Upper lobe of right lung (tissue), 1 donor: ENCODE results near the gene HLX. TPM values are rescaled to one million over a fixed set of nuclear protein-coding genes. Genes with fewer than 3 reads are reported as not detected.

Experiments used
- ATAC-seq: fragments of 200-7000 bp; cut with Tn5 transposase; one replicate; pipeline ENCODE4 v1.9.1; 2020; ENCODE audit warnings: mild to moderate bottlenecking, moderate library complexity
- DNase-seq: peaks from one replicate; pipeline ENCODE4 v3.0.0-alpha.2; 2020
- H3K27ac ChIP-seq: fragments of 200-600 bp; one replicate; pipeline ENCODE4 v1.8.0; 2022
- H3K27me3 ChIP-seq: fragments of 200-600 bp; one replicate; pipeline ENCODE4 v1.8.0; 2022; ENCODE audit warnings: mild to moderate bottlenecking
- H3K36me3 ChIP-seq: fragments of 200-600 bp; one replicate; pipeline ENCODE4 v1.8.0; 2022
- H3K4me1 ChIP-seq: fragments of 200-600 bp; one replicate; pipeline ENCODE4 v1.8.0; 2022
- H3K4me3 ChIP-seq: fragments of 200-600 bp; one replicate; pipeline ENCODE4 v1.8.0; 2022; ENCODE audit warnings: mild to moderate bottlenecking
- H3K9me3 ChIP-seq: fragments of 200-600 bp; one replicate; pipeline ENCODE4 v1.8.0; 2022
- intact Hi-C: fragments of 100-400 bp; cut with DNase I; formaldehyde crosslinking; loops from one replicate; pipeline ENCODE4 v1.11.0; 2022
- total RNA-seq: library from RNA; stranded (reverse); fragmentation: NEBNext Ultra II Directional; extraction: Animal tissue kit (Norgen Biotek cat#: 25700); gene quantifications from one replicate; pipeline ENCODE4 v1.2.1, GENCODE V29; 2021
- TF ChIP-seq, protein P1 (sequence below): fragments of 200-600 bp; IDR thresholded peaks from one replicate; pipeline ENCODE4 v1.8.0; 2022; ENCODE audit warnings: antibody characterized with exemption
- donor health status: DM: no; HTN: yes; CAD: no; lungs with severe emphysema.

HLX gene
- total RNA-seq, 1 donor from 2014 or later = 14.9 TPM

- intact Hi-C loops = loop anchor here (10.0 kb wide), 2 partner anchors 320 to 550 kb away; no protein-coding TSS in a partner anchor
These were observed 5.1 kb downstream of the HLX start for GRCh38 chr1:220884109-220884980.

GRCh38 chr1:220884981-220885918 lies 6.0 kb downstream of the HLX start:
- Histone ChIP-seq H3K9me3 (no peaks in the 10 kb centered on the region), H3K36me3 (peaks cover 28% of the 10 kb centered on the region), H3K4me3 (no peak overlapping the region), H3K27me3 (peaks cover 17% of the 10 kb centered on the region), H3K27ac (no peak overlapping the region), H3K4me1 (peaks cover 5% of the 10 kb centered on the region)
- ATAC-seq (no peak), DNase-seq (no peak)
- intact Hi-C loops = loop anchor here (10.0 kb wide), 2 partner anchors 320 to 550 kb away; no protein-coding TSS in a partner anchor
- TF ChIP-seq, protein P1, sequence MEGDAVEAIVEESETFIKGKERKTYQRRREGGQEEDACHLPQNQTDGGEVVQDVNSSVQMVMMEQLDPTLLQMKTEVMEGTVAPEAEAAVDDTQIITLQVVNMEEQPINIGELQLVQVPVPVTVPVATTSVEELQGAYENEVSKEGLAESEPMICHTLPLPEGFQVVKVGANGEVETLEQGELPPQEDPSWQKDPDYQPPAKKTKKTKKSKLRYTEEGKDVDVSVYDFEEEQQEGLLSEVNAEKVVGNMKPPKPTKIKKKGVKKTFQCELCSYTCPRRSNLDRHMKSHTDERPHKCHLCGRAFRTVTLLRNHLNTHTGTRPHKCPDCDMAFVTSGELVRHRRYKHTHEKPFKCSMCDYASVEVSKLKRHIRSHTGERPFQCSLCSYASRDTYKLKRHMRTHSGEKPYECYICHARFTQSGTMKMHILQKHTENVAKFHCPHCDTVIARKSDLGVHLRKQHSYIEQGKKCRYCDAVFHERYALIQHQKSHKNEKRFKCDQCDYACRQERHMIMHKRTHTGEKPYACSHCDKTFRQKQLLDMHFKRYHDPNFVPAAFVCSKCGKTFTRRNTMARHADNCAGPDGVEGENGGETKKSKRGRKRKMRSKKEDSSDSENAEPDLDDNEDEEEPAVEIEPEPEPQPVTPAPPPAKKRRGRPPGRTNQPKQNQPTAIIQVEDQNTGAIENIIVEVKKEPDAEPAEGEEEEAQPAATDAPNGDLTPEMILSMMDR = no peak

More at GRCh38 chr1:220884109-220884980, 5.1 kb downstream of the HLX start:
- ATAC-seq = no peak
- no peak for DNase-seq
- Histone ChIP-seq H3K36me3 (peaks cover 28% of the 10 kb centered on the region), H3K27me3 (peaks cover 8% of the 10 kb centered on the region), H3K9me3 (no peaks in the 10 kb centered on the region), H3K4me3 (no peak overlapping the region), H3K4me1 (peaks cover 5% of the 10 kb centered on the region), H3K27ac (no peak overlapping the region)
- TF ChIP-seq, protein P1 = no peak

- H3K36me3 ChIP-seq = peaks cover 28% of the 10 kb centered on the region
- H3K9me3 ChIP-seq = no peaks in the 10 kb centered on the region
- TF ChIP-seq, protein P1 = no peak
- no peak for DNase-seq
- H3K27ac ChIP-seq = no peak overlapping the region
- peaks cover 5% of the 10 kb centered on the region for H3K4me1 ChIP-seq
- peaks cover 24% of the 10 kb centered on the region for H3K27me3 ChIP-seq
- intact Hi-C loops = loop anchor here (10.0 kb wide), 2 partner anchors 319 to 549 kb away; no protein-coding TSS in a partner anchor
- no peak overlapping the region for H3K4me3 ChIP-seq
- no peak for ATAC-seq
These were observed 6.7 kb downstream of the HLX start for GRCh38 chr1:220885971-220886370.

GRCh38 chr1:220886470-220887201 lies 7.4 kb downstream of the HLX start:
- Histone ChIP-seq H3K27ac (no peak overlapping the region), H3K36me3 (peaks cover 28% of the 10 kb centered on the region), H3K9me3 (no peaks in the 10 kb centered on the region), H3K27me3 (peaks cover 31% of the 10 kb centered on the region), H3K4me3 (no peak overlapping the region), H3K4me1 (peaks cover 5% of the 10 kb centered on the region)
- DNase-seq (no peak), ATAC-seq (no peak)
- intact Hi-C loops = loop anchor here (10.0 kb wide), 2 partner anchors 318 to 548 kb away; no protein-coding TSS in a partner anchor
- TF ChIP-seq, protein P1 = no peak

DNA sequence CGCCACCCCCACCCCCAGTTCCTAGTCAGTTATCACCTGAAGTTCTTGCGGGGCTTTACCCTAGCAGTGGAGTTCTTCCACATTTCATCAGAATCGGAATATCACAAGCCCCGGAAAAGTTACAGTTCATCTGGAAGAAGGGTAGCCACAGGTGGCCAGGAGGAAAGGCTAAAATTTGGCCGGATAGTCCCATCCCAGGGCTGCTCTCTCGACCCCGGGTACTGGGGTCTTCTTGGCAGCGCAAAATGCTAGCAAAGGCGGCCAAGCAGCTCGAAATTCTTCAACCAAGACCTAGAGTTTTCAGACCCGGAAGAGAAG lies 7.9 kb downstream of the HLX start:
- no peak for ATAC-seq
- Histone ChIP-seq H3K36me3 (peaks cover 28% of the 10 kb centered on the region), H3K27ac (no peak overlapping the region), H3K4me1 (peaks cover 5% of the 10 kb centered on the region), H3K27me3 (peaks cover 36% of the 10 kb centered on the region), H3K9me3 (no peaks in the 10 kb centered on the region), H3K4me3 (no peak overlapping the region)
- DNase-seq = no peak
- intact Hi-C loops = loop anchor here (10.0 kb wide), 2 partner anchors 318 to 548 kb away; no protein-coding TSS in a partner anchor
- TF ChIP-seq, protein P1 = no peak
